ENCODE measurements around the gene WFS1.

Gene WFS1

DNA sequence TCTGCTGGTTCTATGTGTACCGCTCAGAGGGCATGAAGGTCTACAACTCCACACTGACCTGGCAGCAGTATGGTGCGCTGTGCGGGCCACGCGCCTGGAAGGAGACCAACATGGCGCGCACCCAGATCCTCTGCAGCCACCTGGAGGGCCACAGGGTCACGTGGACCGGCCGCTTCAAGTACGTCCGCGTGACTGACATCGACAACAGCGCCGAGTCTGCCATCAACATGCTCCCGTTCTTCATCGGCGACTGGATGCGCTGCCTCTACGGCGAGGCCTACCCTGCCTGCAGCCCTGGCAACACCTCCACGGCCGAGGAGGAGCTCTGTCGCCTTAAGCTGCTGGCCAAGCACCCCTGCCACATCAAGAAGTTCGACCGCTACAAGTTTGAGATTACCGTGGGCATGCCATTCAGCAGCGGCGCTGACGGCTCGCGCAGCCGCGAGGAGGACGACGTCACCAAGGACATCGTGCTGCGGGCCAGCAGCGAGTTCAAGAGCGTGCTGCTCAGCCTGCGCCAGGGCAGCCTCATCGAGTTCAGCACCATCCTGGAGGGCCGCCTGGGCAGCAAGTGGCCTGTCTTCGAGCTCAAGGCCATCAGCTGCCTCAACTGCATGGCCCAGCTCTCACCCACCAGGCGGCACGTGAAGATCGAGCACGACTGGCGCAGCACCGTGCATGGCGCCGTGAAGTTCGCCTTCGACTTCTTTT is 32.2 kb downstream of the WFS1 start:
- no peak for DNase-seq

DNA sequence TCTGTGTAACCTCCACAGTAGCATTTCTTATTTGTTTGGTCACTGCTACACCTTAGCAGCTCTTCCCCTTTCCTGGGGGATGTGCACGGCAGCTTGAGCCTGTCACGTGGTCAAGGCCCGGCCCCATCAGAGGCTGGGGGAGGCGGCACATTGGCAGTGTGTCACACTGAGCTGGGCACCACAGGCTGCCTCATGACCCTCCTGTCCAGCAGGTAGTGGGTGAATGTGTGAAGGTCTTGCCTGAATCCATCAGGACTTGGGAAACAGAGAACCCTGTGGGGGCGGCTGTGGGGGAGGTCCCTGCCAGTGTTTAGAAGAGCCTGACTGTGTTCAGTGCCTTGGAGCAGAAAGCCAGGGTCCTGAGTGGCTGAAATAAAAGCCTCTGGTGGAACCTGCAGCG is 33.2 kb downstream of the WFS1 start:
- DNase-seq, result no peak

DNA sequence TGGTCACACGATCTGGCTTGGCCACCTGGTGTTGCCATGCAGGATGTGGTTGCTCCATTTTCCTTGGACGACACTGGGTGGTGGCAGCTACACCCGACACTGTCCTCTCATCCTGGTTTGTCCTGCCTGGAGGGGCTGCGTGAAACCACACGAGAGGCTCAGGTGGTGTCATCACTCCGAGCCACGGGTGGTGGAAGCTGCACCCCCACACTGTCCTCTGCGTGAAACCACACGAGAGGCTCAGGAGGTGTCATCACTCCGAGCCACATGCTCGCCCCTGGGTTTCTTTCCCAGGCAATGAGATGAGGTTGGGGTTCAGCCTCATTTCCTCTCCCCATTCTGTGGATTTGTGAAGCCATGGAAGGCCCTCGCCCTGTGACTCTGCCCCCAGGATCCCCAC is 34.3 kb downstream of the WFS1 start:
- no peak for DNase-seq

DNA sequence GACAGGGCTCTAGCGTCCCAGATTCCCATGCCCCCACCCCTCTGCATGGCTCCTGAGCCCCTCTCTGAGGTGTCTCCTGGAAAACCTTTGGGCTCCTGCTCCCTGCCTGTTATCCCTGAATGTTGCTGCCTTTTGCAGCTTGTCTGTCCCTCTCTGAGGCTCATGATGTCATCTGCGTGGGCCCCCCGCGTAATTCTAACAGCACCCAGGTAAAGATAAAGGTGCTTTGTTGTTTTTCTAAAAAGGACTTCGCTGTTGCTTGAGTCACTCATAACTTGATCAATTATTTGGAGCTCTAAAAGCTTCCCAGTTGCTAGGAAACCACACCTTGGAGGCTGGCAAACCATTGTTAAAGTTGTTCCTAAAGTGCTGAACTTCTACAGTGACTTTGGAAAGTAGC is 36.6 kb downstream of the WFS1 start:
- no peak for DNase-seq

DNA sequence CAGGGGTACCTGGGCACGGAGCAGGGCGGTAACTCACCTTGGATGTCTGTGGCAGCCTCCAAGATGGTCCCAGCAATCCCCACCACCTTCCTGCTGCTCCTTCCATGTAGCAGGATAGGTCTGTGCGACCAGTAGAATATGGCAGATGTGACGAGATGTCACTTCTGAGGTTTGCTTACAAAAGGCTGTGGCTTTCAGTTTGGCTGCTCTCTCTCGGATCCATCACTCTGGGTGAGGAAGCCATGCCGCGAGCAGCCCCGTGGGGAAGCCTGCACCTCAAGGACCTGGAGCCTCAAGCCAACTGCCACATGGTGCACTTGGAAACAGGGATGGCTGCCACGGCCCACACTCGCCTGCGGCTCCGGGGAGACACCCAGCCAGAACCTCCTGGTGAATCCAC is 37.6 kb downstream of the WFS1 start:
- DNase-seq, result no peak

DNA sequence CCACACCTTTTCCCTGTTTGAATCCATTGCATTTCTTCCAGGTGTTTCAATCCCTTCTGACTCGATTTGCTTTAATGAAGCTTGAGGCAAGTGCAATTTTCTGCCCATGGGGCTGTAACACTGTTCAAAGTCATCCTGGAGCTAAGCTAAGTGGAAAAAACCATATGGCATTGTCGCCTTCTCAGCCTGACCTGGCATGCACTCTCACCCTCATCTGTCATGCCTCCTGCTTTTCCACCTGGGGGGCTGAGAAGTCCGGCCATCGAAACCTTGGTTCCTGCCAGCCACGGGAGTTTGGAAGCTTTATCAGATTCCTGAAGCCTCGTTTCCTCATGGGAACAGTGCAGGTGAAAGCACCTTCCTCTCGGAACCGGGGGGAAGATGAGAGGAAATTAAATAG is 38.2 kb downstream of the WFS1 start:
- DNase-seq, result no peak

DNA sequence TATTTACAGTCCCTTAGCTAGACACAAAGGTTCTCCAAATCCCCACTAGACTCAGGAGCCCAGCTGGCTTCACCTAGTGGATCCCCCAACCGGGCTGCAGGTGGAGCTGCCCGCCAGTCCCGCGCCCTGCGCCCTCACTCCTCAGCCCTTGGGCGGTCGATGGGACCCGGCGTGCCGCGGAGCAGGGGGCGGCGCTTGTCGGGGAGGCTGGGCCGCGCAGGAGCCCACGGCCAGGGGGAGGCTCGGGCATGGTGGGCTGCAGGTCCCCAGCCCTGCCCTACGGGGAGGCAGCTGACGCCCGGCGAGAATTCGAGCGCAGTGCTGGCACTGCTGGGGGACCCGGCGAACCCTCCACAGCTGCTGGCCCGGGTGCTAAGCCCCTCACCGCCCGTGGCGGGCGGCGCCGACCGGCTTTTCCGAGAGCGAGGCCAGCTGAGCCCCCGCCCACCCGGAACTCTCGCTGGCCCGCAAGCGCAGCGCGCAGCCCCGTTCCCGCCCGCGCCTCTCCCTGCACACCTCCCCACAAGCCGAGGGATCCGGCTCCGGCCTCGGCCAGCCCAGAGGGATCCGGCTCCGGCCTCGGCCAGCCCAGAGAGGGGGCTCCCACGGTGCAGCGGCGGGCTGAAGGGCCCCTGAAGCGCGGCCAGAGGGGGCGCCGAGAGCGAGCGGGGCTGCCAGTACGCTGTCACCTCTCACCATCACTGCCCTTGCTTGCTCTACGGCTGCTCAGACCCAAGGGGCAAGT is 39.4 kb downstream of the WFS1 start:
- DNase-seq, result no peak

DNA sequence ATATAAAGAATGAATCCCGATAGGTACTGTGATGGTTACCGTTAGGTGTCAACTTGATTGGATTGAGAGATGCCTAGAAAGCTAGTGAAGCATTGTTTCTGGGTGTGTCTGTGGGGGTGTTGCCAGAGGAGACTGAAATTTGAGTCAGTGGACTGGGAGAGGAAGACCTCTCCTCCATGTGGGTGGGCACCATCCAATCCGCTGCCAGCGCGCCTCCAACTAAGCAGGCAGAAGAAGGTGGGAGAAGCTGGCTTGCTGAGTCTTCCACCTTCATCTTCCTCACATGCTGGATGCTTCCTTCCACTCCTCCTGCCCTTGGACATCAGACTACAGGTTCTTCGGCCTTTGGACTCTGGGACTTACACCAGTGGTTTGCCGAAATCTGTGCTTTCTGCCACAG is 40.1 kb downstream of the WFS1 start:
- no peak for DNase-seq

DNA sequence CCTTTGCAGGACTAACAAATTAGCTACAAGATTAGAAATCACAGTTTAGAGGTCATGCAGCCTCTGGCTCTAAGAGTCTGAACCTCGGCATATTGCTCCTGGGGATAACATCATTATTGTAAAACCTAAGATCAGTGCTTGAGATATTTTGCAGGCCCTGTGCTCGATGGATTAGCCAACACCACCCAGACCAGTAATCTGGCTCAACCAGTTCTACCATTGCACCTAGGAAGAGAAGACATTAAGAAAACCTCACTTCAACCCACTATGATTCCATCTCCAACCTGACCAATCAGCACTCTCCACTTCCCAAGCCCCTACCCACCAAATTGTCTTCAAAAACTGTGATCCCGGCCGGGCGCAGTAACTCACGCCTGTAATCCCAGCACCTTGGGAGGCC is 43.6 kb downstream of the WFS1 start:
- DNase-seq, result no peak

DNA sequence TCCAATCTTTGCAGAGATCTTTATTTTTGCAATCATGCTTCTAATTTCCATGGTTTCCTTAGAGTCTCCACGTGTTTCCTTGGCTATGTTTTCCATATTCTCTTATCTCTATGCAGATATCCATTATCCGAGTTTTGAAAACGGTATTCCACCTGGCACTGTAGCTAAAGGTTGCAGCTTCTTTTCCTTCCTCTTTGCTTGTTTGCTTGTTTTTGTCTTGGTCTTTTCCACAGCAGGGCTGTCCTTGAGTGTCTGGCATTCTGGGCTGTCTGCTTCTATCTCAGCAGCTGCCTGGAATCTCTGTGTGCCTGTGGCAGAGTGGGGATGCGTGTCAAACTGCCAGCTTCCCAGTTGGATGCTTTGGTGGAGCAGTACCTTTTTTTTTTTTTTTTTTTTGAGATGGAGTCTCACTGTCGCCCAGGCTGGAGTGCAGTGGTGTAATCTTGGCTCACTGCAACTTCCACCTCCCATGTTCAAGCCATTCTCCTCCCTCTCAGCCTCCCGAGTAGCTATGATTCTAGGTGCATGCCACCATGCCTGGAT is 46.9 kb downstream of the WFS1 start:
- no peak for DNase-seq

DNA sequence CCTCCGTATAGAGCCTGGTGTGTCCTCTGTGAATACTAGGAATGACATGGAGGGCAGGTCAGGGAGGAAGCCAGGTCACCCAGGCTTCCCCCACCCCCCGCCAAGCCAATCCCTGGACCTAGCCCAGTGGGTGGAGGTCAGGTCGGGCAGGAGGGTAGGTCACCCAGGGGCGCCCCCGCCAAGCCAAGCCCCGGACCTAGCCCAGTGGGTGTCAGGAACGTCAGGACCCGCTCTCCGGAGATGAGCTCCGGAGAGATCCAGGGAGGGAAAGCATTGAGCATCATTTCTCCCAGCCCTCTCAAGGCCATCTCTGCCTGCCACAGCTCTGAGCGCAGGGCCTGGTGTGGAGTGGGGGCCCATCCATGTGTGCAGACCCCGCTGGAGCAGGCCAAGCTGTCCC is 48.6 kb downstream of the WFS1 start:
- DNase-seq, result no peak

DNA sequence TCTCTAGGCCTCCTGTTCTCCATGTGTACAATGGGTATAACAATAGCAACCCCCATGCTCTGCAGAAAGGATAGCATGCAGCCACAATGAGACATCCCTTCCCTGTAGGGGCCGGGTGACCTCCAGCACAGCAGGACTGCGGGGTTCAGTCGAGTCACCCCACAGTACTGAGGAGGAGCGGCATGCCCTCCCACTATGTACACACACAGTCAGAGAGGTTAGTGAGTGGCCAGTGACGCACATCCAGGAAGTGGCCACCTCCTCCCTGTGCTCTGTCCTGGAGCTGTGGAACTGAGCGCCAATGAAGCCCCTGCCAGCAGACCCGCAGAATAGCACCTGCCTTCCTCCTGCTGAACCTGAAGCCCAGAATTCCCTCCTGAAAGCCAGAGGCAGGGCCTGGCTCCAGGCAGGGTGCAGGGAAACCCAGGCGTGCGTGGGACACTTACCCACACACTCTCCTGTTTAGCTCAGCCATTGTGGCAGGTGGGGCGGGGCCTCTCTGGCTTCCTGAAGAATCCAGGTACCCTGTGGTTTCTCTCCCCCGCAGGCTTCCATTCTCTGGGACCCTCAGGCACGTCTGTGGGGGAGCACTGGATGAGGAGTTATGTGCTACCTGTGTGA is 50.0 kb downstream of the WFS1 start:
- DNase-seq, result no peak

DNA sequence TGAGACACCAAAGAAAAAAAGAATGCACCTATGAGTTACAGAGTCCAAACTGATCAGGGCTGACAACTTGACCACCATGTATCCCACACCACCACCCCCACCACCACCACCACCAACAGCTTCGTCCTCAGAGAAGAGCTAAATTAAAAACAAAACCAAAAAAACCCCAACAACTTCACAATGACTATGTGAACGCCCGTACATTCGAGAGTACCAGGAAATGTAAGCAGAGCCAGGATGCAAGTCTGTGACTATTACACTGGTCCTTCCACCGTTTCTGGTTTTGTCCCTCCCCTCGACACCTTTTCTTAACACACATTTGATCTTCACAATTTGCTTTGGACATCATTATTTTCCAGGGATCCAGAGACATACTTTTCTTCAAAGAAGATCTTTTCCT is 51.0 kb downstream of the WFS1 start:
- no peak for DNase-seq

DNA sequence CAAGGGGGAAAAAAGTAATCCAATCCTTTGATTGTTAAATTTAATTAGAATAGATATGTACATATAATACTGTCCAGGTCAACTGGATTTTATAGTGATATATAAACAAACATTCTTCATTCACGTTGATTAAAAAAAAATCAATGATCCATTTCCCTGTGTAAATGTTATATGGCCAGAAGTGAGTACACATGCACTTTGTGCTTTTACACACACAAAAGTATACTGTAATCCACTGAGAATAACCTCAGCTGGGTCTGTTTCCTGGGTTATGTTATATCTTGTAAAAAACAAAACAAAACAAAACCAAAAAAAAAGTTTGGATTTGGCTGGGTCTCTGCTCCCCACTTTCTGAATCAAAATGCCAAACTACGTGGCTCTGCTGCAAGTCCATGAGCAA is 51.7 kb downstream of the WFS1 start:
- DNase-seq, result no peak

DNA sequence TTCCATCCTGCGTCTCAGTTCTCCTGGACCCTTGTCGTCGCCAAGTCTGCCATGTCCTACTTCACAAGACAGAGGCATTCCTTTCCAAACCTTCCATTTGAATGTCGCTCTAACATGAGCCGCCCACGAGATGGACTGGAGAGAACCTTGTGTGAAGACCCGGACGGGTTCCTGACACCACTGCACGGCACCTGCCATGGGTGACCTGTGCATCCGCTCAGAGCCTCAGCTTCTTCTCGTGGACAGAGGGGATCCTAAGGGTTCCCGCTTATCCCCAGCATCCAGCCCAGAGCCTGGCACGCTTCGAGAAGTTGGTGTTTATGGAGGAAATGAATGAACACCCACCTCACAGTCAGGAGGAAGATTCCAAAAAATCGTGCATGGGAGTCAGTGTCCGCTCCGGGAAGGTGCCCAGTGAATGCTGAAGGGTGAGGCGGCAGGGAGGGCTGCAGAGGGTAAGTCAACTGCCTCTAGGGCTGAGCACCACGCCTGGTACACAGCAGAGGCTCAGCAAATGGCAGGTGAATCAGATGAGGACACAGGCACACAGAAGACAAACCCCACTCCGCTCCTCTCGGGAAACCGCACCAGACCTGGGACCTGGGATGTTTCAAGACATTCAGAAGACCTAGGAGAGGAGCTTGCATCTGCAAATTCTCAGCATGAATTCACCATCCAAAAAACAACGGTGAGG is 52.6 kb downstream of the WFS1 start:
- no peak for DNase-seq

DNA sequence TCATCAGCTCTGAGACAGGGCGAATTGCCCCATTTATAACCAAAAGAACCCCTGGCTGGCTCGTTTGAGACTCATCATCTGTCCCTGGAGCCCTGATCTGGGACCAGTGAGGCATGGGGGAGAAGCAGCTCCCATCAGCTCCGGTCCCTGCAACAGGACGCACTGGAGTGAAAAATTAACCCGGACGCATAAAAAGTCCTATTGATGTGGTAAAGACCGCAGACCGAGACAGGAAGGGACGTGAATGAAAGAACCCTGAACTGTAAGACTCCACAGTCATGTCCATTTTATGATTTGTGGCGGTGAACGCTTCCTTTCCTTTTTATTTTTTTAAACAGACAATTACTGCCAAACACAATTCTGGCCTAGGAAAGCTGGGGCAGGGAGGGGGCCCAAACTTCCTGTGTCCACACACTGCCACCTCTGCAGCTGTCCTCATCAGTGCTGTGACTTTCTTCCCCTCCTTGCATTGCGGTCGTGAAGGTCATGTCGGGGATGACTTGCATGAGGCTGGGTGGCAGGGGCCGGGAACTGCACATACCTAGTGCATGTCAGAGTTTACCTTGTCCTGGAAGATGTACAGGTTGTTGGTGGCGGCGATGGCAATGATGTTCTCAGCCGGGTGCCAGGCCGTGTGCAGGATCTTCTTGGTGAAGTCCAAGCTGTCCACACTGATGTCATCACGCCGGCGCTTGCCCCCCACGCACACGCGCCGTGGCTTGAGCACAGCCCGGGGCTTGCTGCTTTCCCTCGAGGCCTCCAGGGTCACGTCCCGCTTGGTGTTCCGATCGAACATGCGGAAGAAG is 53.3 kb downstream of the WFS1 start:
- DNase-seq, result no peak

DNA sequence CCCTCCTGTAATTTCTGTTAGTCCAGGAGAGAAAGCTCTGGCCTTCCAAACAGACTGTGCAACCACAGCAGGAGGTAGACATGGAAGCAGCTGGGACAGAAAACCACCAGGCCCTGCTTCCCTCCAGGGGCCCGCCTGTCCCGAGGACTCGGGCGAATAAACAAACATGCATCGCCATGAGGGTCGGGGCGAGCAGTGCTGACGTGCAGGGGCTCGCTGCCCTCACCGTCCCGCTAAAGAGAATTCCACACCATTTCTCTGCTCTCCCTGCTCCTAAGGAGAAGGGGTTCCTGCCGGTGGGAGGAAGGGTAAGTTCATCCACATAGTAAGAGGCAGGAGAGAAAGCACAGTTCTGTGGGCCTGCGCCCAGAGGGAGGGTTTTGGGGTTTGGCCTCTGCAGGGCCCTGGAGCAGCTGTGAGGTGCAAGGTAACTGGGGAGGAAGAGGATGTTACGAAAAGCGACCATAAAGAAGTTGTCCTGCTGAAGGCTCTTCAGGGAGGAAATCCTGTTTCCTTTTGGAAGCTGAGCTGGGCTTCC is 54.9 kb downstream of the WFS1 start:
- no peak for DNase-seq

DNA sequence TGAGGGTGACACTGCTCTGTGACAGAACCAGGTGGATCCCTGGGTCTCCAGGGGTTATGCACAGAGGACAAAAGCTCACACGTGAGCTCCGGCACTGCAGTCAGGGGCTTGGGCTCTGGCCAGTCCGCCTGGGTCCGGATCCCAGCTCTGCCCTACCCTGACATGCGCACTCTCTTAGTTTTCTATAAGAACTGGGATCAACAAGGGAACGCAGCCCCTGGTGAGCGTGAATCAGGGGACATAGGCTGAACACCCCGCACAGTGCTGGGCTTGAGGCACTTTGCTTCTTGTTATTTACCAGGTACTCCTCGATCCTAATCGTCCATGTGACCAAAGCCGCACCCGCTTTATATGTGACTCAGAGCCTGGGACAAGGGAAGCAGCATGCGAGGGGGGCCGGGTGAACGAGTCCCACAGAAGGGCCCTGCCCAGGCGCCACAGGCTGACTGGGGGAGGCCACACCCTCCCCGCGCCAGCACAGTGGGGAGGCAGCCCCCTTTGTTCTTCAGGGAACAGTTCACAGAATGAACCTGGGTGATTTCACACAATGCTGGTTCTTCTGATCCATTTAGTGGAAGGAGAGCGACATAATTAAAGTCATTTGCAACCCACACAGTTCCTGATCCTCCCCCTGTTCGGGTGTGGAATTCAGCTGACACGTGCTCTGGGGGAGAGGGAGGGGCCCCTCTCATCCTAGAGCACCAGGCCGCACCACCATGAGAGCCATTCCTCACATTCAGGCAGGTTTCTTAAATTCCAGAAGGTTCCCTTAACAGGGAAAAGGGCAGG is 55.5 kb downstream of the WFS1 start:
- no peak for DNase-seq

DNA sequence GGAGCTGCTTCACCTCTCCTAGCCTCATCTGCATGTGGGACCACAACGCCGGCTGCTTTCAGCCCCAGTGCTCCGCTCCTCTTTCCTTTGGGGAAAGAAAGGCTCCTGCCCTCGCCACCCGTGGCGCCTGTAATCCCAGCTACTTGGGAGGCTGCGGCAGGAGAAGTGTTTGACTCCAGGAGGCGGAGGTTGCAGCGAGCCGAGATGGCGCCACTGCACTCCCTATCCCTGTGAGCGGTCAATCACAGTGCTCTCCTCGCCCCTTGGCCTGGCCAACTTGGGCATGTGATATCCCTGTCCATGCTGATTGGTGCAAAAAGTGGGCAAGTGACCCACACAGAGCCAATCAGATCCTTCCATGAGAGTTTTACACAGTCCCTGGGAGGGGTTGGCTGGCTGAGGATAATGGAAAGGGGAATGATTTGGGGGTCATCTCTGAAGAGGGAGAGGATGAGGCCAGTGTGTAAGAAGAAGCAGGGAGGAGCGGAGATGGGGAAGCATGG is 56.2 kb downstream of the WFS1 start:
- DNase-seq, result no peak

DNA sequence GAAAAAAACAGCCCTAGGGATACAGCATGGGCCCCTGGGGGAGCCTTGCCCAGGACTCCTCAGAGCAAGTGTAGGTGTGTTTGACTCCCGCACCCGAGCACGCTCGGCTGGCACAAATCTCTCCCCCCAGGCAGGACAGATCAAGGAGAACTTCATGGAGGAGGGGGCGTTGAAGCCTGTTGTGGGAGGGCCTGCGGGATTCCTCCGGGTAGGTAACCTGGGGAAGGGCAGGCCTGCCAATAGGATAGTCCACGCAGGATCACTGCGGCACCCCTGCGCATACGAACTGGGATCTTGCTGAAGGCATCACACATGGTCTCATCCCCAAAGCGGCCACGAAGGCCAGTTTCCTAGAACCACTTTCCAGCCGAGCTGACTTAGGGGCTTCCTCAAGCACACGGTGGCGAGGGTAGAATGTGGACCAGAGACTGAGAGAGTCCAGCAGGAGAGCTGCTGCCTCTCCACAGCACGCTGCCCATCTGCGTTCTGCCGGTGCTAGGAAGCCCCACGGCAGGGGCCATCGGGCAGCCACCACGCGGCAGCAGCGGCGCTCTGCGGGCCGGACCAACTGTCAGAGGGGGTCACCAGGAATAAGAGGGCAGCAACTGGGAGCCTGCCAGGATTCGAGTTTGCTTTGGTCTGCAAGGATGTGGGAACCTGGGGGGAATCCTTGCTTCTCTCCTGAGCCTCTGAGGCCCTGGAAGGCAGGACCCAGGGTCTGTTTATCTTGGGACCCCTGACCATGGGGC is 56.8 kb downstream of the WFS1 start:
- no peak for DNase-seq
